ENCODE measurements around the gene CECR2.

CECR2 gene

GRCh38 chr22:17369439-17370025 lies at the start of gene CECR2:
TSS of gene CECR2 (plus strand) at chr22:17369460. CDS start at chr22:17369784, 324 bp downstream.
- DNase-seq (ENCODE audit: low spot score) = no peak

- no peak for DNase-seq (ENCODE audit: low spot score)
Measured at GRCh38 chr22:17319546-17319945, 49.7 kb upstream of the CECR2 start.

GRCh38 chr22:17322511-17322910 lies 46.7 kb upstream of the CECR2 start:
- no peak for DNase-seq (ENCODE audit: low spot score)

GRCh38 chr22:17331690-17332089 lies 37.6 kb upstream of the CECR2 start:
- no peak for DNase-seq (ENCODE audit: low spot score)

- no peak for DNase-seq (ENCODE audit: low spot score)
Measured at GRCh38 chr22:17332109-17332800, 37.0 kb upstream of the CECR2 start.

- no peak for DNase-seq (ENCODE audit: low spot score)
Measured at GRCh38 chr22:17334059-17334458, 35.2 kb upstream of the CECR2 start.

GRCh38 chr22:17334983-17335382 lies 34.3 kb upstream of the CECR2 start:
- DNase-seq (ENCODE audit: low spot score) = no peak

GRCh38 chr22:17336061-17336460 lies 33.2 kb upstream of the CECR2 start:
- DNase-seq (ENCODE audit: low spot score) = no peak

GRCh38 chr22:17337639-17338038 lies 31.6 kb upstream of the CECR2 start:
- no peak for DNase-seq (ENCODE audit: low spot score)

GRCh38 chr22:17339095-17339693 lies 30.1 kb upstream of the CECR2 start:
- DNase-seq (ENCODE audit: low spot score) = no peak

GRCh38 chr22:17342361-17342760 lies 26.9 kb upstream of the CECR2 start:
- DNase-seq (ENCODE audit: low spot score) = no peak

- no peak for DNase-seq (ENCODE audit: low spot score)
Measured at GRCh38 chr22:17343766-17344165, 25.5 kb upstream of the CECR2 start.

GRCh38 chr22:17346578-17346977 lies 22.7 kb upstream of the CECR2 start:
- DNase-seq (ENCODE audit: low spot score) = no peak

- DNase-seq (ENCODE audit: low spot score) = no peak
Measured at GRCh38 chr22:17347724-17348123, 21.5 kb upstream of the CECR2 start.

GRCh38 chr22:17348464-17349103 lies 20.7 kb upstream of the CECR2 start:
- no peak for DNase-seq (ENCODE audit: low spot score)

- no peak for DNase-seq (ENCODE audit: low spot score)
Measured at GRCh38 chr22:17349172-17349571, 20.1 kb upstream of the CECR2 start.

- peak; percentile 2 for DNase-seq (ENCODE audit: low spot score)
Measured at GRCh38 chr22:17350292-17350691, 19.0 kb upstream of the CECR2 start.

GRCh38 chr22:17352798-17353197 lies 16.5 kb upstream of the CECR2 start:
- no peak for DNase-seq (ENCODE audit: low spot score)

- DNase-seq (ENCODE audit: low spot score) = no peak
Measured at GRCh38 chr22:17357688-17358087, 11.6 kb upstream of the CECR2 start.

- DNase-seq (ENCODE audit: low spot score) = no peak
Measured at GRCh38 chr22:17358415-17358814, 10.8 kb upstream of the CECR2 start.

- DNase-seq (ENCODE audit: low spot score) = peak; percentile 14
Measured at GRCh38 chr22:17359501-17359900, 9.8 kb upstream of the CECR2 start.

- no peak for DNase-seq (ENCODE audit: low spot score)
Measured at GRCh38 chr22:17366329-17366728, 2.9 kb upstream of the CECR2 start.

- DNase-seq (ENCODE audit: low spot score) = no peak
Measured at GRCh38 chr22:17366830-17367229, 2.4 kb upstream of the CECR2 start.

Data from RKO (cell line).